Body of pancreas (tissue), 4 donors: ENCODE data around the gene H2AZ1.

Source experiments
- CTCF ChIP-seq, 7 experiments: fragments of 450-650 bp in 4 of 7; fragments of 200-600 bp in 3 of 7; sonication (generic) in 3 of 7; IDR thresholded peaks; one replicate each; pipeline ENCODE4 v1.5.1; 2016 to 2019; ENCODE audit warnings: antibody characterized with exemption in 7 of 7
- POLR2A ChIP-seq, 3 donors: fragments of 450-650 bp; IDR thresholded peaks; one replicate each; pipeline ENCODE4 v1.6.1; 2016; ENCODE audit warnings: antibody characterized with exemption in 3 of 3, mild to moderate bottlenecking in 2 of 3

- TF ChIP-seq CTCF (IDR thresholded peaks at IDR 0.05) = no peak
- no peak for TF ChIP-seq POLR2A (IDR thresholded peaks at IDR 0.05)
Measured at GRCh38 chr4:99945718-99946355, 4.2 kb downstream of the H2AZ1 start.
